H9 (cell line): ENCODE measurements around the gene ZDHHC17. TPM values are rescaled to one million over a fixed set of nuclear protein-coding genes. Genes with fewer than 3 reads are reported as not detected.

ENCODE experiments used
- DNase-seq: peaks from one replicate; pipeline ENCODE4 v3.0.0-alpha.2; 2017
- H2AFZ ChIP-seq: one replicate; pipeline ENCODE4 v1.6.1; 2013; ENCODE audit warnings: mild to moderate bottlenecking, low read length, control low read depth, moderate library complexity
- H2AK5ac ChIP-seq: 2 replicates; pipeline ENCODE4 v1.6.1; 2013; ENCODE audit warnings: low read length, control low read depth, mixed read lengths; ENCODE audit not compliant: insufficient read length
- H2BK120ac ChIP-seq: one replicate; pipeline ENCODE4 v1.6.1; 2013; ENCODE audit warnings: low read depth, mild to moderate bottlenecking, low read length, control low read depth, inconsistent platforms; ENCODE audit not compliant: poor library complexity, severe bottlenecking
- H2BK12ac ChIP-seq: 2 replicates; pipeline ENCODE4 v1.6.1; 2013; ENCODE audit warnings: low read length, control low read depth, mixed read lengths, low read depth; ENCODE audit not compliant: insufficient read length
- H2BK15ac ChIP-seq: 2 replicates; pipeline ENCODE4 v1.6.1; 2013; ENCODE audit warnings: low read depth, low read length, control low read depth
- H2BK20ac ChIP-seq: one replicate; pipeline ENCODE4 v1.6.1; 2013; ENCODE audit warnings: low read depth, mild to moderate bottlenecking, low read length, control low read depth, inconsistent platforms; ENCODE audit not compliant: poor library complexity, severe bottlenecking
- H2BK5ac ChIP-seq: 2 replicates; pipeline ENCODE4 v1.6.1; 2013; ENCODE audit warnings: low read length, control low read depth, mixed read lengths; ENCODE audit not compliant: insufficient read length
- H3K14ac ChIP-seq: 2 replicates; pipeline ENCODE4 v1.6.1; 2013; ENCODE audit warnings: low read length, control low read depth; ENCODE audit not compliant: insufficient read depth
- H3K18ac ChIP-seq: 2 replicates; pipeline ENCODE4 v1.6.1; 2013; ENCODE audit warnings: low read depth, mild to moderate bottlenecking, mixed read lengths, low read length, control low read depth; ENCODE audit not compliant: insufficient read length
- H3K23ac ChIP-seq: 2 replicates; pipeline ENCODE4 v1.6.1; 2013; ENCODE audit warnings: low read length, control low read depth, mixed read lengths, low read depth; ENCODE audit not compliant: insufficient read length
- H3K23me2 ChIP-seq: 2 replicates; pipeline ENCODE4 v1.6.1; 2013; ENCODE audit warnings: low read depth, mild to moderate bottlenecking, mixed read lengths, low read length, control low read depth; ENCODE audit not compliant: insufficient read length, poor library complexity, severe bottlenecking
- H3K27ac ChIP-seq: 2 replicates; pipeline ENCODE4 v1.5.1; 2013; ENCODE audit warnings: low read length, control low read depth, mixed read lengths, low read depth; ENCODE audit not compliant: insufficient read length
- H3K27me3 ChIP-seq: 2 replicates; pipeline ENCODE4 v1.6.1; 2013; ENCODE audit warnings: low read length, control low read depth, inconsistent platforms; ENCODE audit not compliant: insufficient read depth
- H3K4ac ChIP-seq: 2 replicates; pipeline ENCODE4 v1.6.1; 2013; ENCODE audit warnings: low read depth, mild to moderate bottlenecking, control low read depth, inconsistent platforms, low read length, moderate library complexity
- H3K4me1 ChIP-seq: 2 replicates; pipeline ENCODE4 v1.6.1; 2013; ENCODE audit warnings: low read length, control low read depth, inconsistent platforms; ENCODE audit not compliant: insufficient read depth
- H3K4me2 ChIP-seq: 2 replicates; pipeline ENCODE4 v1.6.1; 2013; ENCODE audit warnings: low read length, control low read depth, mixed read lengths; ENCODE audit not compliant: insufficient read length, insufficient read depth
- H3K56ac ChIP-seq: 2 replicates; pipeline ENCODE4 v1.6.1; 2013; ENCODE audit warnings: low read depth, mild to moderate bottlenecking, mixed read lengths, low read length, control low read depth; ENCODE audit not compliant: insufficient read length
- H3K79me1 ChIP-seq: 2 replicates; pipeline ENCODE4 v1.6.1; 2013; ENCODE audit warnings: low read depth, mild to moderate bottlenecking, moderate library complexity, low read length, control low read depth, inconsistent platforms; ENCODE audit not compliant: insufficient read depth, poor library complexity, severe bottlenecking
- H3K79me2 ChIP-seq: 2 replicates; pipeline ENCODE4 v1.6.1; 2013; ENCODE audit warnings: low read length, control low read depth, inconsistent platforms; ENCODE audit not compliant: insufficient read depth
- H3K9ac ChIP-seq: 2 replicates; pipeline ENCODE4 v1.6.1; 2013; ENCODE audit warnings: low read length, control low read depth, mixed read lengths; ENCODE audit not compliant: insufficient read length; ENCODE audit errors: extremely low read depth
- H3K9me3 ChIP-seq: one replicate; pipeline ENCODE4 v1.6.1; 2013; ENCODE audit warnings: low read depth, low read length, inconsistent platforms; ENCODE audit not compliant: control insufficient read depth
- H3T11ph ChIP-seq: one replicate; pipeline ENCODE4 v1.6.1; 2013; ENCODE audit warnings: mild to moderate bottlenecking, low read length, control low read depth, inconsistent platforms
- H4K20me1 ChIP-seq: one replicate; pipeline ENCODE4 v1.6.1; 2013; ENCODE audit not compliant: control insufficient read depth, insufficient read length, insufficient read depth
- H4K5ac ChIP-seq: 2 replicates; pipeline ENCODE4 v1.6.1; 2013; ENCODE audit warnings: low read depth, mild to moderate bottlenecking, mixed read lengths, low read length, control low read depth; ENCODE audit not compliant: insufficient read length
- H4K8ac ChIP-seq: replicated peaks from 2 replicates; pipeline ENCODE4 v1.6.1; 2013; ENCODE audit warnings: low read length, control low read depth, mixed read lengths, low read depth; ENCODE audit not compliant: insufficient read length
- H4K91ac ChIP-seq: 2 replicates; pipeline ENCODE4 v1.6.1; 2013; ENCODE audit warnings: low read depth, mild to moderate bottlenecking, moderate library complexity, mixed read lengths, low read length, control low read depth; ENCODE audit not compliant: insufficient read length
- H3K27ac Mint-ChIP-seq, 3 experiments: 2 replicates in 2 of 3; 3 replicates in 1 of 3; pipeline ENCODE4 v1.8.0; 2020 to 2021; ENCODE audit warnings: mixed read lengths in 3 of 3, mild to moderate bottlenecking in 1 of 3, moderate library complexity in 1 of 3
- H3K27me3 Mint-ChIP-seq: 2 replicates; pipeline ENCODE4 v1.8.0; 2021; ENCODE audit warnings: low read depth, mild to moderate bottlenecking, moderate library complexity, mixed read lengths
- H3K36me3 Mint-ChIP-seq, 3 experiments: 2 replicates in 2 of 3; 3 replicates in 1 of 3; pipeline ENCODE4 v1.8.0; 2020 to 2021; ENCODE audit warnings: low read depth in 3 of 3, mixed read lengths in 3 of 3; ENCODE audit not compliant: insufficient read depth in 1 of 3
- H3K4me1 Mint-ChIP-seq, 2 experiments: 2 replicates each; pipeline ENCODE4 v1.8.0; 2020; ENCODE audit warnings: mixed read lengths in 2 of 2
- H3K4me3 Mint-ChIP-seq, 2 experiments: 2 replicates in 1 of 2; 3 replicates in 1 of 2; pipeline ENCODE4 v1.8.0; 2020 to 2021; ENCODE audit warnings: mild to moderate bottlenecking in 2 of 2, mixed read lengths in 2 of 2, moderate library complexity in 1 of 2
- H3K9me3 Mint-ChIP-seq, 2 experiments: 2 replicates in 1 of 2; 3 replicates in 1 of 2; pipeline ENCODE4 v1.8.0; 2020; ENCODE audit warnings: mild to moderate bottlenecking in 2 of 2, mixed read lengths in 2 of 2, moderate library complexity in 1 of 2
- WGBS: extraction: QIAGEN DNeasy Blood & Tissue Kit; methylation state at CpG from one replicate; pipeline ENCODE4 v1.1.7; 2013; ENCODE audit warnings: missing lambda C conversion rate, low lambda C conversion rate, mixed read lengths; ENCODE audit not compliant: insufficient read length; ENCODE audit errors: extremely low coverage; 5-methylcytosine and 5-hydroxymethylcytosine counted together
- total RNA-seq: library from RNA; stranded (reverse); gene quantifications from 2 replicates; pipeline ENCODE4 v1.2.1, GENCODE V29; 2021
- TF ChIP-seq, protein P1 (sequence below): fragments of 200-600 bp; sonication (generic); conservative IDR thresholded peaks from 3 replicates; pipeline ENCODE4 v1.8.0; 2021; ENCODE audit warnings: antibody characterized with exemption, mild to moderate bottlenecking

Gene ZDHHC17
- total RNA-seq, 1 experiment from 2014 or later: 32.6 TPM

- no peak overlapping the region for H2BK120ac ChIP-seq
- Mint-ChIP-seq H3K4me1 (peaks cover 12 to 15% of the 10 kb centered on the region in 2 experiments), H3K9me3 (no peaks in the 10 kb centered on the region), H3K4me3 (no peak overlapping the region), H3K36me3 (no peaks in the 10 kb centered on the region), H3K27me3 (peaks cover 4% of the 10 kb centered on the region), H3K27ac (no peak overlapping the region)
- H2BK20ac ChIP-seq: no peak overlapping the region
- no peak overlapping the region for H3K56ac ChIP-seq
- H2BK12ac ChIP-seq: no peak overlapping the region
- no peaks in the 10 kb centered on the region for H3K4me1 ChIP-seq
- no peaks in the 10 kb centered on the region for H3K79me2 ChIP-seq
- no peak for DNase-seq
- no peak overlapping the region for H2AK5ac ChIP-seq
- H3K4ac ChIP-seq: no peak overlapping the region
- no peak overlapping the region for H3K18ac ChIP-seq
- H3K23ac ChIP-seq: no peak overlapping the region
- peaks cover 4% of the 10 kb centered on the region for H3K23me2 ChIP-seq
- no peaks in the 10 kb centered on the region for H4K20me1 ChIP-seq
- no CpG with 5 or more reads among the region's 6 CpGs for WGBS
- no peaks in the 10 kb centered on the region for H3K9me3 ChIP-seq
- no peak overlapping the region for H4K5ac ChIP-seq
- H4K91ac ChIP-seq: no peak overlapping the region
- H3K9ac ChIP-seq: no peak overlapping the region
- H2BK15ac ChIP-seq: no peak overlapping the region
- H2BK5ac ChIP-seq: no peak overlapping the region
- no peak overlapping the region for H4K8ac ChIP-seq
- no peak overlapping the region for H3K14ac ChIP-seq
- H3K4me2 ChIP-seq: no peak overlapping the region
- no peak overlapping the region for H3K27ac ChIP-seq
- H2AFZ ChIP-seq: no peak overlapping the region
- H3T11ph ChIP-seq: no peak overlapping the region
- no peaks in the 10 kb centered on the region for H3K79me1 ChIP-seq
- no peaks in the 10 kb centered on the region for H3K27me3 ChIP-seq
- TF ChIP-seq, protein P1, sequence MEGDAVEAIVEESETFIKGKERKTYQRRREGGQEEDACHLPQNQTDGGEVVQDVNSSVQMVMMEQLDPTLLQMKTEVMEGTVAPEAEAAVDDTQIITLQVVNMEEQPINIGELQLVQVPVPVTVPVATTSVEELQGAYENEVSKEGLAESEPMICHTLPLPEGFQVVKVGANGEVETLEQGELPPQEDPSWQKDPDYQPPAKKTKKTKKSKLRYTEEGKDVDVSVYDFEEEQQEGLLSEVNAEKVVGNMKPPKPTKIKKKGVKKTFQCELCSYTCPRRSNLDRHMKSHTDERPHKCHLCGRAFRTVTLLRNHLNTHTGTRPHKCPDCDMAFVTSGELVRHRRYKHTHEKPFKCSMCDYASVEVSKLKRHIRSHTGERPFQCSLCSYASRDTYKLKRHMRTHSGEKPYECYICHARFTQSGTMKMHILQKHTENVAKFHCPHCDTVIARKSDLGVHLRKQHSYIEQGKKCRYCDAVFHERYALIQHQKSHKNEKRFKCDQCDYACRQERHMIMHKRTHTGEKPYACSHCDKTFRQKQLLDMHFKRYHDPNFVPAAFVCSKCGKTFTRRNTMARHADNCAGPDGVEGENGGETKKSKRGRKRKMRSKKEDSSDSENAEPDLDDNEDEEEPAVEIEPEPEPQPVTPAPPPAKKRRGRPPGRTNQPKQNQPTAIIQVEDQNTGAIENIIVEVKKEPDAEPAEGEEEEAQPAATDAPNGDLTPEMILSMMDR: no peak
These were observed 119.2 kb downstream of the ZDHHC17 start for GRCh38 chr12:76883151-76883550.
